GM18499 (cell line): ENCODE measurements around the gene MATR3.

Experiments used
- ATAC-seq: cut with Tn5 transposase; IDR thresholded peaks from one replicate; pipeline ENCODE4 v1.9.1; 2021; ENCODE audit warnings: moderate number of reproducible peaks; ENCODE audit not compliant: insufficient read depth, unreplicated experiment

The MATR3 gene

DNA sequence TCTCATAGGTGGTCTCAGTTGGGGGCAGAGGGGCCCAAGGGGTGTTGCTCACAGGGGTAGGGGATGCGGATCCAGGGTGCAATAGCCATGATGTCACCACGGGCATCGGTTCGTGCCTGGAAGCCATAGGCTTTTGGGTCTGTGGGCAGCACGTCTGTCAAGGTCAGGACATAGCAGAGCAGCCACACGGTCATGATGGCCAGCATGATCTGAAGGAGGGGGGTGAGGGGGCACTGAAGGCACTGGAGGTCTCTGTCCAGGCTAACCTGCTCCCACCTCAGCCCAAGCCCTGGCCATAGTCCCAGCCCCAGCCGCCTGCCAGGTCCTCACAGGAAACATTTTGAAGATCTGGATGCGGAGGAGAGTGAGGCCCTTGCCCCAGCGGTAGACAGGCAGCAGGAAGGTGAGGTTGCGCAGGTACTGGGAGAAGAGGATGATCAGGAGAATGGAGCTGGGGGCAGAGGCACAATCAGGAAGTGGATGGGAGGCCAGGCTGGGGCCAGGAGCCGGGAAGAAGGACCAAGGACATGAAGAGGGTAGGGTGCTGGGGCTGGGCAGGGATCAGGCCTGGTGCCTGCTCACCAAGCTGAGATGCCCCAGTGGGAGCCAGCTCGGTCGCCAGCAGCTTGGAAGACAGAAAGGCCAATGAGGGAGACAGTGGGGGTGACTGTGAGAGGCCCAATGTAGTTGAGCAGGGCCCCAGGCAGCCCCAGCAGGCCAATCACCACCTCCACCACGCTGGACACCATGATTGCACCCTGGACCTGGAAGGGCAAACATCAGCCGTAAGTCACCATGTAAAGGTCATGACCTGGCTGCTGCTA is 86.3 kb downstream of the MATR3 start:
- no peak for ATAC-seq
